Caki2 (cell line): ENCODE results near the gene FRMD7. TPM values are rescaled to one million over a fixed set of nuclear protein-coding genes. Genes with fewer than 3 reads are reported as not detected.
"Not testable (repeated sequence)": the region's sequence is repeated elsewhere in the genome, so short reads cannot be mapped to it uniquely, and the experiment has no call there.

Experiments
- DNase-seq: peaks from one replicate; pipeline ENCODE4 v3.0.0-alpha.2; 2015; ENCODE audit warnings: low read depth
- in situ Hi-C: cut with HindIII; loops from 2 replicates; pipeline ENCODE4 v1.10.0; 2016; ENCODE audit warnings: low sequenced_read_pairs, low pct_unique_long_range_greater_than_20kb, mixed read lengths
- total RNA-seq: library from RNA; depleted of rRNA; stranded (reverse); fragments of >200 nt; shearing (Covaris generic); gene quantifications from 2 replicates; pipeline ENCODE4 v1.2.3, GENCODE V29; 2014; ENCODE audit warnings: low replicate concordance; rRNA removed

Gene FRMD7
- total RNA-seq, 1 experiment from 2014 or later: not detected

- DNase-seq, in situ Hi-C loops: not testable (repeated sequence)
These were observed 76.0 kb downstream of the FRMD7 start for GRCh38 chrX:132051778-132052177.

GRCh38 chrX:132046533-132046932 lies 81.3 kb downstream of the FRMD7 start:
- no peak for DNase-seq
- in situ Hi-C loops: no loop called here

- no peak for DNase-seq
- in situ Hi-C loops: no loop called here
These were observed 82.4 kb downstream of the FRMD7 start for GRCh38 chrX:132045456-132045855.

GRCh38 chrX:132044953-132045352 lies 82.9 kb downstream of the FRMD7 start:
- no peak for DNase-seq
- in situ Hi-C loops: no loop called here

GRCh38 chrX:132043977-132044376 lies 83.8 kb downstream of the FRMD7 start:
- in situ Hi-C loops: no loop called here
- DNase-seq: no peak

GRCh38 chrX:132041015-132041414 lies 86.8 kb downstream of the FRMD7 start:
- in situ Hi-C loops: no loop called here
- no peak for DNase-seq

- in situ Hi-C loops: no loop called here
- DNase-seq: no peak
These were observed 87.8 kb downstream of the FRMD7 start for GRCh38 chrX:132040066-132040465.

GRCh38 chrX:132037479-132037993 lies 90.3 kb downstream of the FRMD7 start:
- DNase-seq: no peak
- in situ Hi-C loops: no loop called here

GRCh38 chrX:132034648-132035047 lies 93.2 kb downstream of the FRMD7 start:
- in situ Hi-C loops: no loop called here
- no peak for DNase-seq

- in situ Hi-C loops: no loop called here
- no peak for DNase-seq
These were observed 94.7 kb downstream of the FRMD7 start for GRCh38 chrX:132033166-132033565.

GRCh38 chrX:132031867-132032266 lies 96.0 kb downstream of the FRMD7 start:
- in situ Hi-C loops: no loop called here
- no peak for DNase-seq

GRCh38 chrX:132030264-132030663 lies 97.6 kb downstream of the FRMD7 start:
- in situ Hi-C loops: no loop called here

More at GRCh38 chrX:132030264-132030663, 97.6 kb downstream of the FRMD7 start:
- no peak for DNase-seq

Other genes with a start within 250 kb of the FRMD7 start
- 14.7 and 29.6 TPM in 2 replicates for gene STK26, start 104.7 kb downstream of the FRMD7 start, total RNA-seq
- 10.0 and 12.0 TPM in 2 replicates for gene RAP2C, start 91.4 kb upstream of the FRMD7 start, total RNA-seq